Body of pancreas (tissue), 4 donors: ENCODE results near the gene BRD4.
"Not testable (repeated sequence)": the region's sequence is repeated elsewhere in the genome, so short reads cannot be mapped to it uniquely, and the experiment has no call there.

ENCODE experiments used
- CTCF ChIP-seq, 7 experiments: fragments of 450-650 bp in 4 of 7; fragments of 200-600 bp in 3 of 7; sonication (generic) in 3 of 7; IDR thresholded peaks; one replicate each; pipeline ENCODE4 v1.5.1; 2016 to 2019; ENCODE audit warnings: antibody characterized with exemption in 7 of 7
- POLR2A ChIP-seq, 3 donors: fragments of 450-650 bp; IDR thresholded peaks; one replicate each; pipeline ENCODE4 v1.6.1; 2016; ENCODE audit warnings: antibody characterized with exemption in 3 of 3, mild to moderate bottlenecking in 2 of 3

GRCh38 chr19:15352535-15352934 lies 20.2 kb upstream of the BRD4 start:
- TF ChIP-seq CTCF, POLR2A (IDR thresholded peaks at IDR 0.05): not testable (repeated sequence)
